HG03025 (cell line): Measurements from ENCODE around the gene APOB.

Experiments
- ATAC-seq: cut with Tn5 transposase; IDR thresholded peaks from one replicate; pipeline ENCODE4 v1.9.1; 2021; ENCODE audit warnings: mild to moderate bottlenecking, moderate library complexity; ENCODE audit not compliant: unreplicated experiment, low FRiP score

APOB gene

GRCh38 chr2:20986024-20986939 is 57.6 kb downstream of the APOB start:
- no peak for ATAC-seq

GRCh38 chr2:20985062-20985461 is 58.8 kb downstream of the APOB start:
- no peak for ATAC-seq

GRCh38 chr2:20984408-20984807 is 59.5 kb downstream of the APOB start:
- ATAC-seq = no peak

- ATAC-seq = no peak
These were observed 60.0 kb downstream of the APOB start for GRCh38 chr2:20983844-20984243.

- ATAC-seq = no peak
These were observed 61.0 kb downstream of the APOB start for GRCh38 chr2:20982861-20983260.

GRCh38 chr2:20977520-20978180 is 66.2 kb downstream of the APOB start:
- ATAC-seq = no peak

- ATAC-seq = no peak
These were observed 67.3 kb downstream of the APOB start for GRCh38 chr2:20976527-20976926.

- no peak for ATAC-seq
These were observed 70.9 kb downstream of the APOB start for GRCh38 chr2:20972792-20973565.

GRCh38 chr2:20972110-20972509 is 71.8 kb downstream of the APOB start:
- no peak for ATAC-seq

GRCh38 chr2:20970068-20970467 is 73.8 kb downstream of the APOB start:
- ATAC-seq = no peak

GRCh38 chr2:20966061-20966595 is 77.7 kb downstream of the APOB start:
- ATAC-seq = no peak

GRCh38 chr2:20965221-20965620 is 78.7 kb downstream of the APOB start:
- ATAC-seq = no peak

GRCh38 chr2:20963867-20964266 is 80.0 kb downstream of the APOB start:
- ATAC-seq = no peak

GRCh38 chr2:20962939-20963557 is 80.8 kb downstream of the APOB start:
- ATAC-seq = peak; percentile 66

GRCh38 chr2:20961858-20962257 is 82.0 kb downstream of the APOB start:
- ATAC-seq = no peak

GRCh38 chr2:20960003-20960402 is 83.9 kb downstream of the APOB start:
- no peak for ATAC-seq

GRCh38 chr2:20959252-20959651 is 84.6 kb downstream of the APOB start:
- no peak for ATAC-seq

- no peak for ATAC-seq
These were observed 85.9 kb downstream of the APOB start for GRCh38 chr2:20957788-20958525.

GRCh38 chr2:20955277-20956026 is 88.4 kb downstream of the APOB start:
- ATAC-seq = no peak
